ENCODE measurements around the gene INPP5K. TPM values are rescaled to one million over a fixed set of nuclear protein-coding genes. Genes with fewer than 3 reads are reported as not detected.
"Not testable (repeated sequence)": the region's sequence is repeated elsewhere in the genome, so short reads cannot be mapped to it uniquely, and the experiment has no call there.

Gene INPP5K
- total RNA-seq, 2 experiments from 2014 or later, result 199 to 207 TPM

DNA sequence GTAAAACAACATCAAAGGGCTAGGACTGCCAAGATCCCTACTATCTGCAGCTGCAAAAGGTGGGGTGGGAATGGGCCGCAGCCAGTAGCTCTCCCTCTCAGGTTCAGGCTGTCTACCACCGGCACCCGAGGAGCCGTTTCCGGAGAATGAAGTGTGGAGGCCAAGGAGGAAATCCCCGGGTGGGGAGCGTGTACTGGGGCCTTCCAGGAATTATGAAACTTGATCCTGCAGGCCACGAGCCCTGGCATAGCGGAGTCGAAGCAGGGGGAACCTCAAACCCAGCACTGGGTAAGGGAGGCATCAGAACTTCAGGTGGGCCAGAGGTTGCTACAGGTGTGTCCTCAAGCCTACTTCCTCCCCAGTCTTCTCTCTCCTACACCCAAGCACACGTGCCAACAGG, 5.1 kb downstream of the INPP5K start:
- Histone ChIP-seq H3K27ac (ENCODE audit: low read depth in 1 of 2, low read length in 2 of 2) (no peak overlapping the region), H3K27me3 (ENCODE audit: control insufficient read depth in 1 of 2, insufficient read depth in 2 of 2, low read length in 2 of 2) (no peaks in the 10 kb centered on the region), H3K9me3 (ENCODE audit: control insufficient read depth in 1 of 2, insufficient read depth in 1 of 2, low read length in 2 of 2) (no peaks in the 10 kb centered on the region), H3K4me3 (ENCODE audit: low read length) (no peak overlapping the region), H3K4me1 (ENCODE audit: insufficient read depth, low read length) (peaks cover 34% of the 10 kb centered on the region), H3K36me3 (ENCODE audit: insufficient read depth, low read length) (peaks cover 76% of the 10 kb centered on the region)
- Mint-ChIP-seq H3K4me3 (no peak overlapping the region), H3K9me3 (no peaks in the 10 kb centered on the region), H3K36me3 (ENCODE audit: low read depth) (peaks cover 82% of the 10 kb centered on the region), H3K4me1 (ENCODE audit: low read depth) (peaks cover 28% of the 10 kb centered on the region), H3K27ac (no peak overlapping the region), H3K27me3 (no peaks in the 10 kb centered on the region)
- DNase-seq (no peak), ATAC-seq (ENCODE audit: poor library complexity) (no peak)
- ChIA-PET CTCF (no interaction called here), POLR2A (no interaction called here)
- intact Hi-C loops (cut with DNase I, micrococcal nuclease), result no loop called here
- TF ChIP-seq, protein P1, sequence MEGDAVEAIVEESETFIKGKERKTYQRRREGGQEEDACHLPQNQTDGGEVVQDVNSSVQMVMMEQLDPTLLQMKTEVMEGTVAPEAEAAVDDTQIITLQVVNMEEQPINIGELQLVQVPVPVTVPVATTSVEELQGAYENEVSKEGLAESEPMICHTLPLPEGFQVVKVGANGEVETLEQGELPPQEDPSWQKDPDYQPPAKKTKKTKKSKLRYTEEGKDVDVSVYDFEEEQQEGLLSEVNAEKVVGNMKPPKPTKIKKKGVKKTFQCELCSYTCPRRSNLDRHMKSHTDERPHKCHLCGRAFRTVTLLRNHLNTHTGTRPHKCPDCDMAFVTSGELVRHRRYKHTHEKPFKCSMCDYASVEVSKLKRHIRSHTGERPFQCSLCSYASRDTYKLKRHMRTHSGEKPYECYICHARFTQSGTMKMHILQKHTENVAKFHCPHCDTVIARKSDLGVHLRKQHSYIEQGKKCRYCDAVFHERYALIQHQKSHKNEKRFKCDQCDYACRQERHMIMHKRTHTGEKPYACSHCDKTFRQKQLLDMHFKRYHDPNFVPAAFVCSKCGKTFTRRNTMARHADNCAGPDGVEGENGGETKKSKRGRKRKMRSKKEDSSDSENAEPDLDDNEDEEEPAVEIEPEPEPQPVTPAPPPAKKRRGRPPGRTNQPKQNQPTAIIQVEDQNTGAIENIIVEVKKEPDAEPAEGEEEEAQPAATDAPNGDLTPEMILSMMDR (IDR thresholded peaks at IDR 0.05), result no peak

DNA sequence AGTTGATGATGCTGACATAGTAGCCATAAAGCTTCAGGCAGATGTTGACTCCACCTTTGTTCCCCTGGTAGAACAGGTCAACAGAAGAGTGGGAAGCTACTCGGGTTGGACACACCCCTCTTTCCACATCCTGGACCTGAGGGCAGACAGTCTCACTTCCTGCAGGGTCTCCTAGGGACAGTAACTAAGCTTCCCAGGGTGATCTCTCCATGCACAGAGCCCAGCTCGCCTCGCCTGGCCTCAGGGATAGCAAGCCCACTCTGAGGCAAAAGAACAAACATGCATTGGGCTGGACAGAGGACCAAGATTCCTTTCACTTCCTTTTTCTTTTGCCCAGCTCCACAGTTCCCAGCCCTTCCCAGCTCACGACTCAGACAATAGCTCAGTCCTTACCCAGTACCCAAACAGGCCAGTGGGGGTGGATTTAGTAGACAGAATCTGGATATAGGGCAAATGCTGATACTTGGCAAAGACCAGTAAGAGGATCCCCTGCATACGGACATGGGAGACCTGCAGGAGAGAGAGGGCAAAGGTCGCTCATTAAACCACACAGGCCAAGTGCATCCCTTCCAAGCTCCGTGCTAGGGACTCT, 7.0 kb downstream of the INPP5K start:
- DNase-seq (no peak), ATAC-seq (ENCODE audit: poor library complexity) (no peak)
- no peak overlapping the region for H3K27ac Mint-ChIP-seq
- CTCF ChIA-PET, result no interaction called here
- no peak overlapping the region for H3K27ac ChIP-seq (ENCODE audit: low read depth in 1 of 2, low read length in 2 of 2)
- intact Hi-C loops (cut with DNase I, micrococcal nuclease), result no loop called here
- H3K36me3 Mint-ChIP-seq (ENCODE audit: low read depth), result peaks cover 80% of the 10 kb centered on the region
- H3K27me3 Mint-ChIP-seq, result no peaks in the 10 kb centered on the region
- H3K9me3 ChIP-seq (ENCODE audit: control insufficient read depth in 1 of 2, insufficient read depth in 1 of 2, low read length in 2 of 2), result no peaks in the 10 kb centered on the region
- H3K4me1 ChIP-seq (ENCODE audit: insufficient read depth, low read length), result peaks cover 16% of the 10 kb centered on the region
- H3K4me1 Mint-ChIP-seq (ENCODE audit: low read depth), result peaks cover 15% of the 10 kb centered on the region
- POLR2A ChIA-PET, result no interaction called here
- H3K4me3 ChIP-seq (ENCODE audit: low read length), result no peak overlapping the region
- TF ChIP-seq, protein P1 (IDR thresholded peaks at IDR 0.05), result no peak
- H3K27me3 ChIP-seq (ENCODE audit: control insufficient read depth in 1 of 2, insufficient read depth in 2 of 2, low read length in 2 of 2), result no peaks in the 10 kb centered on the region
- peaks cover 89% of the 10 kb centered on the region for H3K36me3 ChIP-seq (ENCODE audit: insufficient read depth, low read length)
- no peaks in the 10 kb centered on the region for H3K9me3 Mint-ChIP-seq
- H3K4me3 Mint-ChIP-seq, result no peak overlapping the region

DNA sequence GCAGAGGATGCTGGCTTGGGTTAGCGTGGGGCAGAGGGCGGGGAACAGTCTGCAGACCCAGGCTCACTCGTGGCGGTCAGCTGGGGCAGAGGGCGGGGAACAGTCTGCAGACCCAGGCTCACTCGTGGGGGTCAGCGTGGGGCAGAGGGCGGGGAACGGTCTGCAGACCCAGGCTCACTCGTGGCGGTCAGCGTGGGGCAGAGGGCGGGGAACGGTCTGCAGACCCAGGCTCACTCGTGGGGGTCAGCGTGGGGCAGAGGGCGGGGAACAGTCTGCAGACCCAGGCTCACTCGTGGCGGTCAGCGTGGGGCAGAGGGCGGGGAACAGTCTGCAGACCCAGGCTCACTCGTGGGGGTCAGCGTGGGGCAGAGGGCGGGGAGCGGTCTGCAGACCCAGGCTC, 7.7 kb downstream of the INPP5K start:
- peaks cover 81% of the 10 kb centered on the region for H3K36me3 Mint-ChIP-seq (ENCODE audit: low read depth)
- H3K27ac Mint-ChIP-seq; intact Hi-C loops (cut with DNase I, micrococcal nuclease); H3K27me3 ChIP-seq (ENCODE audit: control insufficient read depth in 1 of 2, insufficient read depth in 2 of 2, low read length in 2 of 2); ATAC-seq (ENCODE audit: poor library complexity); DNase-seq; H3K4me3 ChIP-seq (ENCODE audit: low read length); H3K9me3 Mint-ChIP-seq; H3K4me3 Mint-ChIP-seq; H3K9me3 ChIP-seq (ENCODE audit: control insufficient read depth in 1 of 2, insufficient read depth in 1 of 2, low read length in 2 of 2); H3K27me3 Mint-ChIP-seq; POLR2A ChIA-PET; H3K27ac ChIP-seq (ENCODE audit: low read depth in 1 of 2, low read length in 2 of 2); CTCF ChIA-PET: not testable (repeated sequence)
- peaks cover 10% of the 10 kb centered on the region for H3K4me1 Mint-ChIP-seq (ENCODE audit: low read depth)
- peaks cover 89% of the 10 kb centered on the region for H3K36me3 ChIP-seq (ENCODE audit: insufficient read depth, low read length)
- H3K4me1 ChIP-seq (ENCODE audit: insufficient read depth, low read length), result peaks cover 14% of the 10 kb centered on the region

DNA sequence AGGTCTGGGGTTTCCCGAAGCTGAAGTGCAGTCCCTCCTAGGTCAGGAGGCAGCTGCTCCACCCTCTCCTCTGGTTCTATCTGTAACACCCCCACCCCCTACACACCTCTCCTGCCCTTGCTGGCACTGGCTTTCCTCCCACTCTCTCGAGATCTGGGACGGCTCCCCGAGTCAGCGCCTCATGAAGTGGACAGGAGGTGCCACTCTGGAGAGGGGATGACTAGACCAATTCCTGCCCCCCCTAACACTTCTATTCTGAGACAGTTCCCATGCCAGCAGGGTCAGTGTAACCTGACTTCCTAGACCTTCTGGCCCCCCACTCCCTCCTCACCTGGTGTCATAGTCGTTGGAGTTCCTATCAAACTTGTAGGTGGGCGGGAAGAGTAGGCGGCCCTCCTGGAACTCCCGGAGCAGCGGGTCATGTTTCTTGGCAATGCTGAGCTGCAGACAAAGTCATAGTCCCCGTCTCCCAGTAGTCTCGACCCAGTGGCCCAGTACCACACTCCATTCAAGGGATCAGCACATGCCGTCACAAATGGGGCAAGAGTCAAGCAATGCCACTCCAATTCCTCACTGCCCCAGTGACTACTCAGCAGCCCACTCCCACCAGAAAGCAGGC, 9.7 kb downstream of the INPP5K start:
- DNase-seq (no peak), ATAC-seq (ENCODE audit: poor library complexity) (no peak)
- Mint-ChIP-seq H3K4me1 (ENCODE audit: low read depth) (peaks cover 9% of the 10 kb centered on the region), H3K36me3 (ENCODE audit: low read depth) (peaks cover 63% of the 10 kb centered on the region), H3K9me3 (no peaks in the 10 kb centered on the region), H3K27ac (no peak overlapping the region), H3K4me3 (no peak overlapping the region), H3K27me3 (no peaks in the 10 kb centered on the region)
- intact Hi-C loops (cut with DNase I, micrococcal nuclease), result no loop called here
- Histone ChIP-seq H3K4me1 (ENCODE audit: insufficient read depth, low read length) (peaks cover 8% of the 10 kb centered on the region), H3K27ac (ENCODE audit: low read depth in 1 of 2, low read length in 2 of 2) (no peak overlapping the region), H3K9me3 (ENCODE audit: control insufficient read depth in 1 of 2, insufficient read depth in 1 of 2, low read length in 2 of 2) (no peaks in the 10 kb centered on the region), H3K4me3 (ENCODE audit: low read length) (no peak overlapping the region), H3K36me3 (ENCODE audit: insufficient read depth, low read length) (peaks cover 70% of the 10 kb centered on the region), H3K27me3 (ENCODE audit: control insufficient read depth in 1 of 2, insufficient read depth in 2 of 2, low read length in 2 of 2) (no peaks in the 10 kb centered on the region)
- POLR2A ChIA-PET, result interaction anchor here (0.6 to 2.6 kb wide), 2 partner anchors 10 to 51 kb away, joined by 3 to 11 read pairs; partner anchors contain the start of genes CRK and INPP5K
- TF ChIP-seq, protein P1 (IDR thresholded peaks at IDR 0.05), result no peak
- CTCF ChIA-PET, result no interaction called here

Data from CD4-positive, alpha-beta T cell (primary cell).